ENCODE data around the gene NBEAL1.

- TF ChIP-seq SP1 (IDR thresholded peaks at IDR 0.05; ENCODE audit: low read depth, low read length): no peak
- no peak for TF ChIP-seq HDAC2 (IDR thresholded peaks at IDR 0.05; ENCODE audit: borderline replicate concordance in 1 of 2, low read depth in 2 of 2, low read length in 2 of 2)
- no peak for TF ChIP-seq EZH2 (IDR thresholded peaks at IDR 0.05; ENCODE audit: low read depth, low read length, severe bottlenecking)
- no peak for TF ChIP-seq POLR2A (IDR thresholded peaks at IDR 0.05; ENCODE audit: control extremely low read depth in 1 of 2, low read depth in 2 of 2, low read length in 2 of 2)
- TF ChIP-seq, protein P1, sequence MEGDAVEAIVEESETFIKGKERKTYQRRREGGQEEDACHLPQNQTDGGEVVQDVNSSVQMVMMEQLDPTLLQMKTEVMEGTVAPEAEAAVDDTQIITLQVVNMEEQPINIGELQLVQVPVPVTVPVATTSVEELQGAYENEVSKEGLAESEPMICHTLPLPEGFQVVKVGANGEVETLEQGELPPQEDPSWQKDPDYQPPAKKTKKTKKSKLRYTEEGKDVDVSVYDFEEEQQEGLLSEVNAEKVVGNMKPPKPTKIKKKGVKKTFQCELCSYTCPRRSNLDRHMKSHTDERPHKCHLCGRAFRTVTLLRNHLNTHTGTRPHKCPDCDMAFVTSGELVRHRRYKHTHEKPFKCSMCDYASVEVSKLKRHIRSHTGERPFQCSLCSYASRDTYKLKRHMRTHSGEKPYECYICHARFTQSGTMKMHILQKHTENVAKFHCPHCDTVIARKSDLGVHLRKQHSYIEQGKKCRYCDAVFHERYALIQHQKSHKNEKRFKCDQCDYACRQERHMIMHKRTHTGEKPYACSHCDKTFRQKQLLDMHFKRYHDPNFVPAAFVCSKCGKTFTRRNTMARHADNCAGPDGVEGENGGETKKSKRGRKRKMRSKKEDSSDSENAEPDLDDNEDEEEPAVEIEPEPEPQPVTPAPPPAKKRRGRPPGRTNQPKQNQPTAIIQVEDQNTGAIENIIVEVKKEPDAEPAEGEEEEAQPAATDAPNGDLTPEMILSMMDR (IDR thresholded peaks at IDR 0.05; ENCODE audit: control extremely low read depth in 1 of 3, insufficient read depth in 1 of 3, low read depth in 1 of 3, low read length in 3 of 3): peak in 1 of 3 experiments; percentile 10; a peak in 1 of 4 replicates
- no peak for TF ChIP-seq RFX5 (IDR thresholded peaks at IDR 0.05; ENCODE audit: borderline replicate concordance, low read depth, low read length)
- TF ChIP-seq CEBPB (IDR thresholded peaks at IDR 0.05; ENCODE audit: low read depth, low read length): no peak
- TF ChIP-seq EP300 (IDR thresholded peaks at IDR 0.05; ENCODE audit: borderline replicate concordance in 1 of 2, low read depth in 2 of 2, low read length in 2 of 2): no peak
- no peak for TF ChIP-seq KDM1A (IDR thresholded peaks at IDR 0.05; ENCODE audit: borderline replicate concordance, low read length)
- no peak for TF ChIP-seq RXRA (IDR thresholded peaks at IDR 0.05; ENCODE audit: insufficient read depth, low read depth, low read length)
Observed at GRCh38 chr2:203097735-203098134, 83.1 kb downstream of the NBEAL1 start.
